ENCODE measurements around the gene TCF19. TPM values are rescaled to one million over a fixed set of nuclear protein-coding genes. Genes with fewer than 3 reads are reported as not detected.

Gene TCF19
- total RNA-seq, 1 experiment from 2014 or later, result 15.0 TPM

DNA sequence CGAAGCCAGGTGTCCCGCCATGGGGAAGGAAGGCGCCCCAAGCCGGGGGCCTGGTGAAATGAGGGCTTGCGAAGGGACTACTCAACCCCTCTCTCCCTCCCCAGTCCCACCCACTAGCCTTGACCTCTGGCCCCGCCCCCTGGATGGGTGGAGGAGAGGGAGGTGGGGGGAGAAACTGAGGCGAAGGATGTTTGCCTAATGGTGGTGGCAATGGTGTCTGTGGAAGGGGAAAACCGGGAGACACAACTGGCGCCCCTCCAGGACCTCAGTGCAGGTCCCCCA, 12.2 kb downstream of the TCF19 start, which contains the start of gene POU5F1:
POU5F1 (minus strand) TSS at position 83 of the 282 bp plus-strand sequence; CDS start at position 21, 62 bp downstream.
- WGBS (ENCODE audit: extremely low coverage, insufficient read length, low lambda C conversion rate), result no CpG with 5 or more reads among the region's 9 CpGs
- peaks cover 22% of the 10 kb centered on the region for H3K23me2 ChIP-seq (ENCODE audit: insufficient read length, low read depth, low read length, poor library complexity, severe bottlenecking)
- H3K79me1 ChIP-seq (ENCODE audit: insufficient read depth, low read depth, low read length, poor library complexity, severe bottlenecking), result no peaks in the 10 kb centered on the region
- no peaks in the 10 kb centered on the region for H4K20me1 ChIP-seq (ENCODE audit: control insufficient read depth, insufficient read depth, insufficient read length)
- H3K14ac ChIP-seq (ENCODE audit: insufficient read depth, low read length), result peak within 1 kb of the TSS; percentile 45
- peak within 1 kb of the TSS; percentile 98 to 100 (median 98) for H3K27ac Mint-ChIP-seq
- peaks cover 8% of the 10 kb centered on the region for H3K4me1 ChIP-seq (ENCODE audit: insufficient read depth, low read length)
- peaks cover 18 to 45% (median 36%) of the 10 kb centered on the region in 3 experiments for H3K36me3 Mint-ChIP-seq (ENCODE audit: insufficient read depth in 1 of 3, low read depth in 3 of 3)
- H3K79me2 ChIP-seq (ENCODE audit: insufficient read depth, low read length), result peaks cover 43% of the 10 kb centered on the region
- DNase-seq, result peak; percentile 80
- H3K4ac ChIP-seq (ENCODE audit: low read depth, low read length), result no peak within 1 kb of the TSS
- H2BK5ac ChIP-seq (ENCODE audit: insufficient read length, low read length), result peak within 1 kb of the TSS; percentile 47
- H3K27me3 ChIP-seq (ENCODE audit: insufficient read depth, low read length), result no peaks in the 10 kb centered on the region
- peak within 1 kb of the TSS; percentile 33 for H4K5ac ChIP-seq (ENCODE audit: insufficient read length, low read depth, low read length)
- H4K91ac ChIP-seq (ENCODE audit: insufficient read length, low read depth, low read length), result no peak within 1 kb of the TSS
- peak within 1 kb of the TSS; percentile 10 for H3K27ac ChIP-seq (ENCODE audit: insufficient read length, low read depth, low read length)
- no peaks in the 10 kb centered on the region for H3K9me3 ChIP-seq (ENCODE audit: control insufficient read depth, low read depth, low read length)
- no peak within 1 kb of the TSS for H2BK120ac ChIP-seq (ENCODE audit: low read depth, low read length, poor library complexity, severe bottlenecking)
- no peak within 1 kb of the TSS for H2AFZ ChIP-seq (ENCODE audit: low read length)
- peak within 1 kb of the TSS; percentile 94 for H3K9ac ChIP-seq (ENCODE audit: extremely low read depth, insufficient read length, low read length)
- H3T11ph ChIP-seq (ENCODE audit: low read length), result no peak within 1 kb of the TSS
- no peak within 1 kb of the TSS for H4K8ac ChIP-seq (replicated peaks; ENCODE audit: insufficient read length, low read depth, low read length)
- no peaks in the 10 kb centered on the region; a peak in 1 of 5 replicates for H3K9me3 Mint-ChIP-seq
- peak within 1 kb of the TSS; percentile 91 for H3K4me3 Mint-ChIP-seq
- no peak within 1 kb of the TSS for H2BK20ac ChIP-seq (ENCODE audit: low read depth, low read length, poor library complexity, severe bottlenecking)
- H2BK12ac ChIP-seq (ENCODE audit: insufficient read length, low read depth, low read length), result peak within 1 kb of the TSS; percentile 26
- TF ChIP-seq, protein P1, sequence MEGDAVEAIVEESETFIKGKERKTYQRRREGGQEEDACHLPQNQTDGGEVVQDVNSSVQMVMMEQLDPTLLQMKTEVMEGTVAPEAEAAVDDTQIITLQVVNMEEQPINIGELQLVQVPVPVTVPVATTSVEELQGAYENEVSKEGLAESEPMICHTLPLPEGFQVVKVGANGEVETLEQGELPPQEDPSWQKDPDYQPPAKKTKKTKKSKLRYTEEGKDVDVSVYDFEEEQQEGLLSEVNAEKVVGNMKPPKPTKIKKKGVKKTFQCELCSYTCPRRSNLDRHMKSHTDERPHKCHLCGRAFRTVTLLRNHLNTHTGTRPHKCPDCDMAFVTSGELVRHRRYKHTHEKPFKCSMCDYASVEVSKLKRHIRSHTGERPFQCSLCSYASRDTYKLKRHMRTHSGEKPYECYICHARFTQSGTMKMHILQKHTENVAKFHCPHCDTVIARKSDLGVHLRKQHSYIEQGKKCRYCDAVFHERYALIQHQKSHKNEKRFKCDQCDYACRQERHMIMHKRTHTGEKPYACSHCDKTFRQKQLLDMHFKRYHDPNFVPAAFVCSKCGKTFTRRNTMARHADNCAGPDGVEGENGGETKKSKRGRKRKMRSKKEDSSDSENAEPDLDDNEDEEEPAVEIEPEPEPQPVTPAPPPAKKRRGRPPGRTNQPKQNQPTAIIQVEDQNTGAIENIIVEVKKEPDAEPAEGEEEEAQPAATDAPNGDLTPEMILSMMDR (conservative IDR thresholded peaks at IDR 0.05), result no peak
- H3K27me3 Mint-ChIP-seq (ENCODE audit: low read depth), result no peaks in the 10 kb centered on the region; the same call in 1 of the 2 replicates
- peak within 1 kb of the TSS; percentile 65 for H3K18ac ChIP-seq (ENCODE audit: insufficient read length, low read depth, low read length)
- H3K23ac ChIP-seq (ENCODE audit: insufficient read length, low read depth, low read length), result no peak within 1 kb of the TSS
- H2AK5ac ChIP-seq (ENCODE audit: insufficient read length, low read length), result no peak within 1 kb of the TSS
- H3K4me2 ChIP-seq (ENCODE audit: insufficient read depth, insufficient read length, low read length), result peak within 1 kb of the TSS; percentile 97
- H3K4me1 Mint-ChIP-seq, result peaks cover 56 to 81% of the 10 kb centered on the region in 2 experiments
- H3K56ac ChIP-seq (ENCODE audit: insufficient read length, low read depth, low read length), result no peak within 1 kb of the TSS
- H2BK15ac ChIP-seq (ENCODE audit: low read depth, low read length), result no peak within 1 kb of the TSS

Measured in H9 (cell line).